ENCODE measurements around the gene SYT1.

SYT1 gene

DNA sequence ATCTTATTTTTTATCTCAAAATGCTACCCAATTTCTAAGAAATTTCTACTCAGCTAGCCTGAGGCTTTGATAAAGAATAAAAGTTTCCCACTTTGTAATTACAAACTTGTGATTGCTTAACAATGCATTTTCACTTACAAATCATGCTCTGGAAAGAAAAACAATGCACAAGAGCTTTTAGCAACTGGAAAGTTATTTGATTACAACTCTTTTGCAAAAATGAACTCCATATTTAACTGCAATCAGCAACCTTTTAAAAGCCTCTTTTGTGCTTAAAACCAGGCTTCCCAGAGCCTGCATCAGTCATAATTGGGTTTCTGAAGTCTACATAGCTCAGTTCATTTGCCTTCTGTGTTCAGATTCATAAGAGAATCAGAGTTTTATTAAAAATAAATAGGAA, 431.0 kb downstream of the SYT1 start:
- no peak overlapping the region for H3K4me3 ChIP-seq (ENCODE audit: low read length)

DNA sequence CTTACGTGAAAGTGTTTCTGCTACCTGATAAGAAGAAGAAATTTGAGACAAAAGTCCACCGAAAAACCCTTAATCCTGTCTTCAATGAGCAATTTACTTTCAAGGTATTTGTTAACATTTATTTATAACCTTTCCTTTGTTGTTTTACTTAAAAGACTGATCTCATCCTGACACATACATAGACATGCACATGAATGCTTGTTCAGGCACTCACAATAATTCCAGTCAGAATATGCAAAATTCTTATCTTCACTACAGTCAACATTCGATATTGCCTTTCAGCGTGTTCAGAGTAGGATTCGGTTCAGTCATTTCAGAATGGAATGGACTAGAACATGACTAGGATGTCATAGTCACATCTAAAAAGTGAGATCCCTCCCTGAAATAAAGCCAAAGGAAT, 431.6 kb downstream of the SYT1 start:
- no peak overlapping the region for H3K27ac ChIP-seq (ENCODE audit: low read depth, low read length)
- no peaks in the 10 kb centered on the region for H3K9me3 ChIP-seq (ENCODE audit: insufficient read depth, low read depth, low read length)
- no peak overlapping the region for H3K4me3 ChIP-seq (ENCODE audit: low read length)
- 96% methylated on average over 5 of the region's 5 CpGs for WGBS
- H3K36me3 ChIP-seq (ENCODE audit: insufficient read depth, low read length) = peaks cover 39% of the 10 kb centered on the region
- peaks cover 6% of the 10 kb centered on the region; the same call in 1 of the 2 replicates for H3K4me1 ChIP-seq (ENCODE audit: insufficient read depth, low read length)
- H3K9ac ChIP-seq (ENCODE audit: low read depth, low read length) = no peak overlapping the region
- H3K27me3 ChIP-seq (ENCODE audit: insufficient read depth, low read length) = no peaks in the 10 kb centered on the region

More for the DNA sequence above, 431.0 kb downstream of the SYT1 start:
- no peak overlapping the region for H3K27ac ChIP-seq (ENCODE audit: low read depth, low read length)
- H3K36me3 ChIP-seq (ENCODE audit: insufficient read depth, low read length) = peaks cover 39% of the 10 kb centered on the region
- no peaks in the 10 kb centered on the region for H3K9me3 ChIP-seq (ENCODE audit: insufficient read depth, low read depth, low read length)
- H3K27me3 ChIP-seq (ENCODE audit: insufficient read depth, low read length) = no peaks in the 10 kb centered on the region
- no peak overlapping the region for H3K9ac ChIP-seq (ENCODE audit: low read depth, low read length)
- peaks cover 6% of the 10 kb centered on the region; the same call in 1 of the 2 replicates for H3K4me1 ChIP-seq (ENCODE audit: insufficient read depth, low read length)

DNA sequence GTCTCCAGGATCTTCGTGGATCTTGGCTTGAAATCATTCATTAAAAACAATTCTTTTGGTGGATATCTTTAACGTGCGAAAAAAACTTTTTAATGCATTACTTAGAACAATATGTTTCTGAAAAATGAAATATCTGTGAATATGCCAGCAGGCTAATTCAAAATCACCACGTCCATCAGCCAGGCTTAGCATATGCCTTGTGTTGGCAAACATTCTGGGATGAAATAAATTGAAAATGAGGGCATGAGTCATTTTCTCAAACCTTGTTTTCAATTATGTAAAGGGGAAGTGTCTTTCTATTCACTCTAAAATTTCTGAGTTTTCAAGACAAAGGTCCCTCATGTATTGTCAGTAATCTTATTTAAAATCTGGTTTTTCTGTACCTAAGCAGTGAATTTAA, 432.3 kb downstream of the SYT1 start:
- H3K9ac ChIP-seq (ENCODE audit: low read depth, low read length) = no peak overlapping the region
- no peak overlapping the region for H3K27ac ChIP-seq (ENCODE audit: low read depth, low read length)
- H3K27me3 ChIP-seq (ENCODE audit: insufficient read depth, low read length) = no peaks in the 10 kb centered on the region
- peaks cover 6% of the 10 kb centered on the region; the same call in 1 of the 2 replicates for H3K4me1 ChIP-seq (ENCODE audit: insufficient read depth, low read length)
- peaks cover 39% of the 10 kb centered on the region for H3K36me3 ChIP-seq (ENCODE audit: insufficient read depth, low read length)
- H3K9me3 ChIP-seq (ENCODE audit: insufficient read depth, low read depth, low read length) = no peaks in the 10 kb centered on the region
- no peak overlapping the region for H3K4me3 ChIP-seq (ENCODE audit: low read length)
- WGBS = 95% methylated on average over 4 of the region's 4 CpGs

DNA sequence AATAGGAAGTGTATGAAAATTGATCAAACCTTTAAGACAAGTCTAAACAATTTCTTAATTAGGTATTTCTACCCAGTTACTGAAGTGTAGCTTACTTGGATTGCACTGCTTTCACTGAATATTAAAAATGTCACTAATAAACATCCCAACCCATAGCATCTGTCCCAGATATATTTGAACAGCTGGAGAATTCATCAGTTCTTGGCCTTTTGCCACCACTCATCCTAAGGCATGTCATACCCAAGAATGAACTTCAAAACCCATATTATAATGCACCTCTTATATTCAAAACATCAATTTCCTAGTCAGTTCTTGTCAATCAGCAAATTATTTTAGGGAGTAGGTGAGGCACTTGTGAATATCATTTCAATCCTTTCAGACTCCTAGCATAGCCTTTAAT, 433.9 kb downstream of the SYT1 start:
- no peak overlapping the region for H3K9ac ChIP-seq (ENCODE audit: low read depth, low read length)
- H3K9me3 ChIP-seq (ENCODE audit: insufficient read depth, low read depth, low read length) = no peaks in the 10 kb centered on the region
- peaks cover 8% of the 10 kb centered on the region; the same call in 1 of the 2 replicates for H3K4me1 ChIP-seq (ENCODE audit: insufficient read depth, low read length)
- H3K27me3 ChIP-seq (ENCODE audit: insufficient read depth, low read length) = no peaks in the 10 kb centered on the region
- H3K4me3 ChIP-seq (ENCODE audit: low read length) = no peak overlapping the region
- H3K36me3 ChIP-seq (ENCODE audit: insufficient read depth, low read length) = peaks cover 37% of the 10 kb centered on the region
- no peak overlapping the region for H3K27ac ChIP-seq (ENCODE audit: low read depth, low read length)

DNA sequence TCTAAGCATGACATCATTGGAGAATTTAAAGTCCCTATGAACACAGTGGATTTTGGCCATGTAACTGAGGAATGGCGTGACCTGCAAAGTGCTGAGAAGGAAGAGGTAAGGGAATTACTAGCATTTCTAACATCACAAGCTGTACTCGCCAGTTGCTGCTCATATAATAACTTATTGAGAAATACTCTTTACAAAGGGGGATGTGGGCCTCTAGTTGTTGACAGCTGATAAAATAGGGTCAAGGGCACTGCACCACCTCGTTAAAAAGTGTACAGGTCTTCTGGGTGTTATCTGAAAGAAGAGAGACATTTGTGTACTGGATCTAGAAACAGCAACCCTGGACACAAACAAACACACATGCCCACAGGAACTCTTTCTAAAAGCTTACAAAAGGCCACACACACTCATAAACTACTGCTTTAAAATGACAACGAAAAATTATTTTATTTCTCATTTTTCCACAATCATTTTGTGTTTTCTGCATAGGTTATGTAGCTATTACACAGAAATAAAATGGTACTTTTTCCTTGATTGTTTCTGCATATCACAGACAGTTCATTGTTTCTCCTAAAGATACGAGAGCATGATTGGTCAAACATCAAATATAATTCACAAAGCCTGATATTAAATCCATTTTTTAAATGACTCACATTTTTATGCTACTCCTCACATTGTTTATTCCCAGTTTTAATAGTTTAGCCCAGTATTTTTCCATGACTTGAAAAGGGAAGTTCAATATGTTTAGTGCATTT, 435.0 kb downstream of the SYT1 start:
- no peak overlapping the region for H3K4me3 ChIP-seq (ENCODE audit: low read length)

DNA sequence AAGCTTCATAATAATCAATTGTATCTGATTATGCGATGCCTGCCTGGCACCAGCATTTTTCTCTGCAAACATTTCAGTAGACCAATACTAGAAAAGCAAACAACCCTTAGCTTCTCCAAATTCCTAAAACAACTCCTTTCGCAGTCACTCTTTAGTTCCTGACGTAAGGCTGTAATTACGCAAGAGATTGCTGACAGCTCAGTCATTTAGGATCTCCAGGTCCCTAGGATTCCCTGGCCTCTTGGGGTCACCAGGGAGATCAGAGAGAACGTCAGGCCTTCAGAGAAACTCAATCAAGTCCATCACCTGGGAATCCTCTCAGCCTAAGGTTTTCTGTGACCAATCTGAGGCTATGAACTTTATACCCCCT, 435.6 kb downstream of the SYT1 start:
- H3K9ac ChIP-seq (ENCODE audit: low read depth, low read length) = no peak overlapping the region
- H3K9me3 ChIP-seq (ENCODE audit: insufficient read depth, low read depth, low read length) = no peaks in the 10 kb centered on the region
- peaks cover 37% of the 10 kb centered on the region for H3K36me3 ChIP-seq (ENCODE audit: insufficient read depth, low read length)
- WGBS = 92% methylated on average over 5 of the region's 5 CpGs
- H3K4me1 ChIP-seq (ENCODE audit: insufficient read depth, low read length) = 0 out of 2 replicates have a peak, but pooled peaks cover 2% of the 10 kb centered on the region
- no peak overlapping the region for H3K27ac ChIP-seq (ENCODE audit: low read depth, low read length)
- H3K4me3 ChIP-seq (ENCODE audit: low read length) = no peak overlapping the region
- H3K27me3 ChIP-seq (ENCODE audit: insufficient read depth, low read length) = no peaks in the 10 kb centered on the region

More for the DNA sequence above, 435.0 kb downstream of the SYT1 start:
- H3K9me3 ChIP-seq (ENCODE audit: insufficient read depth, low read depth, low read length) = no peaks in the 10 kb centered on the region
- H3K4me1 ChIP-seq (ENCODE audit: insufficient read depth, low read length) = peaks cover 6% of the 10 kb centered on the region; the same call in 1 of the 2 replicates
- no peaks in the 10 kb centered on the region for H3K27me3 ChIP-seq (ENCODE audit: insufficient read depth, low read length)
- WGBS = 90% methylated on average over 4 of the region's 5 CpGs
- no peak overlapping the region for H3K9ac ChIP-seq (ENCODE audit: low read depth, low read length)
- H3K27ac ChIP-seq (ENCODE audit: low read depth, low read length) = no peak overlapping the region
- peaks cover 37% of the 10 kb centered on the region for H3K36me3 ChIP-seq (ENCODE audit: insufficient read depth, low read length)

DNA sequence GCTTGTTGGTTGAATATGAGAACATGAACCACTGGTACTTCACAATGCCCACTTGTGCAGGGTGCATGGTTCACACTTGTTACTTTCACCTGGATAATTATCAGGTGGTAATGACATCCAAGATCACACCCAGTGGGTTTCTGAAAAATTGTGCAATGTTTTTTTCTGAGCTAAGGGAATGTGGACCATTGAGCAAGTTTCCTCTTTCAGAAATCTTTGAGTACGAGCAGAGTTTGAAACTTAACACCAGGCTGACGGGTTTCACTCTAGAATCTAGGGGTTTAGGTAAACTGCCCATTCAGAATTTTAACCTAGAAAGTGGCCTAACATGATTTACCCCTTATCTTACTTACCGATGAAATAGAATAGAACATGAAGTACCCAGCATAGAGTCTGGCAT, 436.6 kb downstream of the SYT1 start:
- Histone ChIP-seq H3K4me3 (ENCODE audit: low read length) (no peak overlapping the region), H3K9me3 (ENCODE audit: insufficient read depth, low read depth, low read length) (no peaks in the 10 kb centered on the region), H3K9ac (ENCODE audit: low read depth, low read length) (no peak overlapping the region), H3K27ac (ENCODE audit: low read depth, low read length) (no peak overlapping the region), H3K36me3 (ENCODE audit: insufficient read depth, low read length) (peaks cover 33% of the 10 kb centered on the region), H3K4me1 (ENCODE audit: insufficient read depth, low read length) (0 out of 2 replicates have a peak, but pooled peaks cover 2% of the 10 kb centered on the region), H3K27me3 (ENCODE audit: insufficient read depth, low read length) (no peaks in the 10 kb centered on the region)
- WGBS = 89% methylated on average over 3 of the region's 3 CpGs

DNA sequence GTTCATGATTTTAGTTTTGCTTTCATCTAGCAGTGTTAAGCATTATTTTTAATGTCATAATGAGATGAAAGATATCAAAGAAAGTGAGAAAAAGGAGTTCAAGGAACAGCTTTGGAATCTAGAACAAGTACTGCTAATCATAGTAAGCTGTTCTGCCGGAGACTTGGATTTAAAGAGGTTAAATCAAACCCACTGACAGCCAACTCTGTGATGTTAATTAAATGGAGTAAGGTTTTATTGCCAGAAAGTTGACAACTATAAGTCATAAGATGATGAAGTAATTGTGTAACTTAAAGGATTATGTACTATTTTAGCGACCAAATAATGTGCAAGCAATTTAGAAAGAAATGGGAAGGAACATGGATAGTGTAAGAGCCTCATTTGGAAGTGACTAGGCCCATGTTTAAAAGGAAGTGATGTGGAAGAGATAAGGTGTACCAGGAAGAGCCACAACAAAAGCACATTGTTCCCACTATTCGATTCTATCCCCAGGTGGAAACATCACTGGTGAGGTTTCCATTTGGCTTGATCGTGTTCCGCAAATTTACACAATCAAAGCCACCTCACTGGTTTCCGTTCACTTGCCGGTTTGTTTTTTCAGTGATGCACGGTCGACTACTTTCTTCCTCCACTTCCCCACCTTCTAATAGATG, 437.7 kb downstream of the SYT1 start:
- Histone ChIP-seq H3K27me3 (ENCODE audit: insufficient read depth, low read length) (no peaks in the 10 kb centered on the region), H3K9me3 (ENCODE audit: insufficient read depth, low read depth, low read length) (no peaks in the 10 kb centered on the region), H3K4me3 (ENCODE audit: low read length) (no peak overlapping the region), H3K9ac (ENCODE audit: low read depth, low read length) (no peak overlapping the region), H3K4me1 (ENCODE audit: insufficient read depth, low read length) (0 out of 2 replicates have a peak, but pooled peaks cover 2% of the 10 kb centered on the region), H3K36me3 (ENCODE audit: insufficient read depth, low read length) (peaks cover 22% of the 10 kb centered on the region), H3K27ac (ENCODE audit: low read depth, low read length) (no peak overlapping the region)
- 93% methylated on average over 9 of the region's 9 CpGs for WGBS

DNA sequence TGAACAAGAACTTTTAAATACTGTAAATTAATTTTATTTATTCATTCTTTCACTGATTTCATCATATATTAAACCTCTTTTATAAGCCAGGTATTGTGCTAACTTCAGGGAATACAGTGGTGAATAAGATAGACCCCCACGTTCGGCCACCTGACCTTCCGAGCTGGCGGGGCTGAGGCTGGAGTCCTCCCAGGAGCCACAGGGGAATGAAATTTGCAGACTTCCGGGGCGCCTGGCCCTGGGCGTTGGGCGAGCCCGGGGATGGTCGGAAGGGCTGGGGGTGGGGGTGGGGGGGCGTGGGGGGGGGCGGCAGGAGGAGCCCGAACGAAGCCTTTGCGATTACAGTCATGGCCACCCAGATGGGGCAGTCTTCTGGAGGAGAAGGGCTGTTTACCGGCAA, 442.8 kb downstream of the SYT1 start:
- Histone ChIP-seq H3K9me3 (ENCODE audit: insufficient read depth, low read depth, low read length) (no peaks in the 10 kb centered on the region), H3K27ac (ENCODE audit: low read depth, low read length) (no peak overlapping the region), H3K27me3 (ENCODE audit: insufficient read depth, low read length) (no peaks in the 10 kb centered on the region), H3K9ac (ENCODE audit: low read depth, low read length) (no peak overlapping the region), H3K4me3 (ENCODE audit: low read length) (no peak overlapping the region), H3K36me3 (ENCODE audit: insufficient read depth, low read length) (peaks cover 9% of the 10 kb centered on the region), H3K4me1 (ENCODE audit: insufficient read depth, low read length) (0 out of 2 replicates have a peak, but pooled peaks cover under 1% of the 10 kb centered on the region)
- whole genome bisulfite sequencing = 92% methylated on average over 9 of the region's 16 CpGs

DNA sequence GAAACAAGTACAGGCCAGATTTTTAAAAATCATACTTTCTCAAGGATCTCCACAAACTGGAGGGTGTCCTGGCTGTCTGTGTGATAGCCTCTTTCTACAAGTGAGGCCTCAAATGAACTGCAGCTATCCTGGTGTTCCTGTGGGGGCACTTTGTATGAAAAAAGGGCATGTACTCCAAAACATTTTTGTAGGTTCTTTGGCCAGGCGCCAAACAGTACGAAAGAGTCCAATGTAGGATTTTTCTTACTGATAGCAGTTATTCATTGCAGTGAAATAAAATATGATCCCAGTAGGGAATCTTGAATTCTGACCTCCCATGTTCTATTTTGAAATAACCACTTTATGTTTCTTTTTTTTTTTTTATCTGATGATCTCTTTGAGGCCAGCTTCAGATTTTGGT, 444.5 kb downstream of the SYT1 start:
- Histone ChIP-seq H3K36me3 (ENCODE audit: insufficient read depth, low read length) (peaks cover 9% of the 10 kb centered on the region), H3K4me1 (ENCODE audit: insufficient read depth, low read length) (no peaks in the 10 kb centered on the region), H3K9me3 (ENCODE audit: insufficient read depth, low read depth, low read length) (no peaks in the 10 kb centered on the region), H3K9ac (ENCODE audit: low read depth, low read length) (no peak overlapping the region), H3K27ac (ENCODE audit: low read depth, low read length) (no peak overlapping the region), H3K4me3 (ENCODE audit: low read length) (no peak overlapping the region), H3K27me3 (ENCODE audit: insufficient read depth, low read length) (no peaks in the 10 kb centered on the region)
- WGBS = 92% methylated on average over 2 of the region's 2 CpGs

DNA sequence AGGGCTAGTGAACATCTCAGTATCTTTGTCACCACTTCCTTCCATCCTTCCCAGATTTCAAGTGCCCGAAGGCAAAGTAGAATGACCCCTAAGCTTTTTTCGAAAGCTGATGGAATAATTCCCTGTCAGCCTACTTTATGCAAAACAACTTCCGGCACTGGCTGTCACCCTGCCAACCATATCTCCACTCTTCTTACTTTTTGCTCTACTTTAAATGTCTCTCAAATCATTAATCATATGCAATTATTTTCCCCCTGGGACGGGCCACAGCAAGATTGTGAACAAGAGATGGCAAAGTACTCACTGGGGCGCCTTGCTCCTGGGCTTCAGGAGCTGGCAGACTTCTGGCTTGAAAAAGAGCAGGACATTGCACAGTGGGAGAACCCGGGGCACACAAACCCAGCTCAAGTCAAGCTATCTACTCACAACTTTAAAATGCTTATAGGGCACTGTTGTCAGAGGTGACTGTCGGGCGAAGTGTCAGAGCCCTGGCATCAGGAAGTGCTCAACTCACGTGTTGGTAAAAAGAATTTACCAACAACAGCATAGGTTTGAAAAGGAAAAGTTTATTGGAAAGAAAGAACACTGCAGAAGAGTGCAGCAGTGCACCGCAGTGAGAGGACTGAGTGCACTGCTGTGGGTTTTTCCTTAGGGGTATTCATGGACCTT, 452.7 kb downstream of the SYT1 start:
- H3K4me3 ChIP-seq (ENCODE audit: low read length) = no peak overlapping the region
- H3K9ac ChIP-seq (ENCODE audit: low read depth, low read length) = no peak overlapping the region
- 92% methylated on average over 10 of the region's 10 CpGs for WGBS
- no peak overlapping the region for H3K27ac ChIP-seq (ENCODE audit: low read depth, low read length)
- H3K9me3 ChIP-seq (ENCODE audit: insufficient read depth, low read depth, low read length) = no peaks in the 10 kb centered on the region
- peaks cover 13% of the 10 kb centered on the region for H3K4me1 ChIP-seq (ENCODE audit: insufficient read depth, low read length)
- no peaks in the 10 kb centered on the region for H3K36me3 ChIP-seq (ENCODE audit: insufficient read depth, low read length)
- no peaks in the 10 kb centered on the region for H3K27me3 ChIP-seq (ENCODE audit: insufficient read depth, low read length)
